HUES6 (cell line): Measurements from ENCODE around the gene ZNF180.
A peak's percentile ranks its signal among the peaks of the same experiment; 100 is the strongest.
"Not testable (repeated sequence)": the region's sequence is repeated elsewhere in the genome, so short reads cannot be mapped to it uniquely, and the experiment has no call there.

ENCODE experiments used
- H3K27ac ChIP-seq: 2 replicates; pipeline ENCODE4 v1.7.0; 2013; ENCODE audit warnings: low read depth, mild to moderate bottlenecking, low read length, inconsistent platforms
- H3K27me3 ChIP-seq: 2 replicates; pipeline ENCODE4 v1.6.1; 2013; ENCODE audit warnings: low read length; ENCODE audit not compliant: control insufficient read depth, insufficient read depth
- H3K36me3 ChIP-seq: 2 replicates; pipeline ENCODE4 v1.6.1; 2013; ENCODE audit warnings: low read length; ENCODE audit not compliant: control insufficient read depth, insufficient read depth
- H3K4me1 ChIP-seq: 2 replicates; pipeline ENCODE4 v1.6.1; 2013; ENCODE audit warnings: low read length; ENCODE audit not compliant: control insufficient read depth, insufficient read depth
- H3K4me3 ChIP-seq: 2 replicates; pipeline ENCODE4 v1.5.1; 2013; ENCODE audit warnings: low read depth, low read length
- H3K9ac ChIP-seq: one replicate; pipeline ENCODE4 v1.6.1; 2013; ENCODE audit warnings: mild to moderate bottlenecking, low read length
- H3K9me3 ChIP-seq: 2 replicates; pipeline ENCODE4 v1.6.1; 2013; ENCODE audit warnings: low read depth, low read length; ENCODE audit not compliant: control insufficient read depth, insufficient read depth

ZNF180 gene

DNA sequence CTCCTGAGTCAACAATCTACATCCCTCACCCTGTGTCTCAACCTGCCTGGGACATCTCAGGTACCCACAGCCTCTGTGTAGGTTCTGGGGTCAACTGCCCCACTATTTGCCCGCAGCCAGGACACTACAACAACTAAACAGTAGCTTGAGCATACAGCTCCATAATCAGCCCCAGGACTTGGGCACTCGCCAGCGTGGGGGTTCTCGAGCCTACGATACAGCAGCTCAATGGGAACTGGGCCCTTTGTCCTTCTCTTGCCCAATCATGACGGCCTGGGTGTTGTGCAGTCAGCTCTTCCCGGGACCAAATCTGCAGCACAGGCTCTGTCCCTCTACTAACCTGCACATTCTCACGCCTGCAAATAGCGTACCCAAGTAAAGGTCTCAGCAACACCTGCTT, 1.3 kb downstream of the ZNF180 start:
- Histone ChIP-seq H3K27ac (no peak overlapping the region), H3K36me3 (peaks cover 49% of the 10 kb centered on the region), H3K9ac (no peak overlapping the region), H3K4me1 (no peaks in the 10 kb centered on the region), H3K27me3 (peaks cover 2% of the 10 kb centered on the region; the same call in 1 of the 2 replicates), H3K4me3 (peak overlapping the region; percentile 77), H3K9me3 (peaks cover 52% of the 10 kb centered on the region)

DNA sequence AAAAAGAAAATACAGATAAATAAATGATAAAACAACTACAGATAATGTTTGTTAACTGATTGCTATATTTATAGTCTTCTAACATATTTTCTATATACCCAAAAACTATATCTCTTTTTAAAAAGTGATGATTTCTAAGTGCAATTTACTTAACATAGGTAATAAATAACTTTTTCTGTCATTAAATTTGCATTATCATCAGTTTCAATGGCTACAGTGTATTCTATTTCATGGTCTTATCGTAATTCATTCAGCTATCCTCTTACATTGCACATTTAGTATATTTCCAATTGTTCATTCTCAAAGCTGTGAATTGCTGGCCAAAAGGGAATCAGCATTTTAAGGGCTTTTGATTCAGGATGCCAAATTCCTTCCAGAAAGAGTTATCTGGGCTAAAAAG, 3.6 kb downstream of the ZNF180 start:
- Histone ChIP-seq H3K27me3 (no peaks in the 10 kb centered on the region), H3K36me3 (peaks cover 70% of the 10 kb centered on the region), H3K9ac (no peak overlapping the region), H3K27ac (no peak overlapping the region), H3K9me3 (peaks cover 74% of the 10 kb centered on the region), H3K4me3 (no peak overlapping the region), H3K4me1 (no peaks in the 10 kb centered on the region)

DNA sequence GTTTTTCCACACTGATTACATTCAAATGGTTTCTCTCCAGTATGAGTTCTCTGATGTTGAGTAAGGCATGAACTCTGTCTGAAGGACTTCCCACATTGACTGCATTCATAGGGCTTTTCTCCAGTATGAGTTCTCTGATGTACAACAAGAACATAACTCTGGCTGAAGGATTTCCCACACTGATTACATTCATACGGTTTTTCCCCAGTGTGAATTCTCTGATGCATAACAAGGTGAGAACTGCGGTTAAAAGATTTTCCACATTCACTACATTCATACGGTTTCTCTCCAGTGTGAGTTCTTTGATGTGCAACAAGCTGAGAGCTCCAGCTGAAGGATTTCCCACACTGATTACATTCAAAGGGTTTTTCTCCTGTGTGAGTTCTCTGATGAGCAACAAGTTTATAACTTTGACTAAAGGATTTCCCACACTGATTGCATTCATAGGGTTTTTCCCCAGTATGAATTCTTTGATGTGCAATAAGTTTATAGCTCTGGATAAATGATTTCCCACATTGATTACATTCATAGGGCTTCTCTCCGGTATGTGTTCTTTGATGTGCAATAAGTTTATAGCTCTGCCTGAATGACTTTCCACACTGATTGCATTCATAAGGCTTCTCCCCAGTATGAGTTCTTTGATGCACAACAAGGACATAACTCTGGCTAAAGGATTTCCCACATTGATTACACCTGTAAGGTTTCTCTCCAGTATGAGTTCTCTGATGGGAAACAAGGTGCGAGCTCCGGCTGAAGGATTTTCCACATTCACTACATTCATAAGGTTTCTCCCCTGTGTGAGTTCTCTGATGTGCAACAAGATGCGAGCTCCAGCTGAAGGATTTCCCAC, 23.5 kb downstream of the ZNF180 start:
- Histone ChIP-seq H3K27me3 (no peaks in the 10 kb centered on the region), H3K27ac (no peak overlapping the region), H3K9ac (no peak overlapping the region), H3K4me1 (no peaks in the 10 kb centered on the region), H3K9me3 (peaks cover 100% of the 10 kb centered on the region), H3K4me3 (no peak overlapping the region), H3K36me3 (peaks cover 71% of the 10 kb centered on the region)

DNA sequence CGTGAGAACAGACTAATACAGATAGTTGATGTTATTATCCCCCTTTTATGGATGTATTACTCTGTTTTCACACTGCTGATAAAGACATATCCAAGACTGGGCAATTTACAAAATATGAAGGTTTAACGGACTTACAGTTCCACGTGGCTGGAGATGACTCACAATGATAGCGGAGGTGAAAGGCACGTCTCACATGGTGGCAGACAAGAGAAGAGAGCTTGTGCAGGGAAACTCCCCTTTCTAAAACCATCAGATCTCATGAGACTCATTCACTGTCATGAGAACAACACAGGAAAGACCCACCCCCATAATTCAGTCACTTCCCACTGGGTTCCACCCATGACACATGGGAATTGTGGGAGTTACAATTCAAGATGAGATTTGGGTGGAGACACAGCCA, 31.6 kb downstream of the ZNF180 start:
- not testable (repeated sequence) for H3K27me3 ChIP-seq, H3K36me3 ChIP-seq, H3K9ac ChIP-seq, H3K4me3 ChIP-seq, H3K27ac ChIP-seq, H3K4me1 ChIP-seq
- peaks cover 69% of the 10 kb centered on the region for H3K9me3 ChIP-seq

DNA sequence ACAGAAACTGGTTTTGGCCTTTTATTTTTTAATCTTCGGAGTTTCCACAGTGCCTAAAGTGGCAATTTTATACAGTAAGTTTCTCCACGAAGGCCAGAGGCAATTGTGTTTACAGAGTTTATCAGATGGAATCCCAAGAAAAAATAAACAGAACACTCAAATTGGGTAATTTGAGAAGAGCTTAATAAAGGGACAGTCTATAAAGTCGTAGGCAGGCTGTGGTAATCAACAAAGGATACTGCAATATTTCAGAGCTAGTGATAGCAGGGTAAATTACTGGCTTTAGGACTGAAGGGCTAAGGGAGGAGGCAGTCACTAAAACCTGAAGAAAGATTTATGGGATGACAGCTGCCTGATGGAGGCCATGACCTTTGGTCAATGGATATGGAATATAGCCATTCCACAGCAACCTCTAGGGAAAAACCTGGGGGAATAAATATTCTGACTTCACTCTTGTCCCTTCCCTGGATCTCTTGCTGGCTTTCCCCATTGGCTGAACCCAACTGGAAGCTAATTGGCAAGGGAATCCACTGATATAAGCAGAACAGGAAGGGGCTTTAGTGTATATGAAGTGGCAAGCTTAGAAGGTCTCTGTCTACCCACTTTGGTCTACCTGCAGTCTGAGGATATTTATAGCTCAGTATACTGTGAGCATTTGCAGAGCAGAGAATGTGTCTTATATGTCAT, 37.6 kb downstream of the ZNF180 start:
- H3K9me3 ChIP-seq = peaks cover 39% of the 10 kb centered on the region
- not testable (repeated sequence) for H3K9ac ChIP-seq, H3K27me3 ChIP-seq, H3K4me1 ChIP-seq, H3K4me3 ChIP-seq, H3K36me3 ChIP-seq, H3K27ac ChIP-seq

DNA sequence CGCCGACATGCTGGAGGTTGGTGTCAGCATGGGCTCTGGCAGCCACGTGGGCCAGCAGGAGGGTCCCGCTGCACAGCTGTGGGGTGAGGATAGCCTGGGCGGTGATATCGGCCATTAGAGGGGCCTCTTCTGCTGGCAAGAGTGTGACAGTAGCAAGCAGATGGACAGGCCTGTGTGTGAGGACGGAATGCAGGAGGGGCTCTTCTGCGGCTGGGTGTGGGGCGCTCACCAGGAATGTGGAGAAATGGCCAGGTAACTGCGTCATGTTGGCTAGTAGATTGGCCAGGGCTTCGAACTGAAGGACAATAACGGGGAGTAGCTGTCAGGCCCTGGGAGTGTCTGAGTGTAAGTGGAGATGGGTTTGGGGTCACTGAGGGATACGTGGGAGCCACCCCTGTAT, 44.3 kb downstream of the ZNF180 start:
- not testable (repeated sequence) for H3K9ac ChIP-seq, H3K4me3 ChIP-seq, H3K36me3 ChIP-seq, H3K27ac ChIP-seq, H3K4me1 ChIP-seq, H3K27me3 ChIP-seq
- H3K9me3 ChIP-seq = peaks cover 55% of the 10 kb centered on the region

DNA sequence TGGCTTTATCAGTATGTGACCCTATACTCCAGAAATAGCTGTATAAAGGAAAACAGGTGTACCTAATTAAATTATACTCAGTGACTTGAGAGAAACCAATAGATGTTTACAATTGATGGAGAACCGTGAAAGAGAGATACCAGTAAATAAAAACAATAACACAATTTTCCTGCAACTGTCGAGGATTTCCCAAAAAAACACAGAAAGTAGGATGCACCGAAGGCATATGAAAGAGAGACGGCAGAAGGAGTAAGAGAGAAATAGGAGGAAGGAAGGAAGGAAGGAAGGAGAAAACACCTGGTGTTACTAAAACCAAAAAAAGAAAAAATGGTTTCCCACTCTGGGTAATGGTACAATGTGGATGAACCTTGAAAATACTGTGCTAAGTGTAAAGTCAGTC, 45.2 kb downstream of the ZNF180 start:
- no peaks in the 10 kb centered on the region for H3K27me3 ChIP-seq
- no peaks in the 10 kb centered on the region for H3K4me1 ChIP-seq
- no peak overlapping the region for H3K9ac ChIP-seq
- no peak overlapping the region for H3K4me3 ChIP-seq
- peaks cover 59% of the 10 kb centered on the region for H3K9me3 ChIP-seq
- H3K27ac ChIP-seq = no peak overlapping the region
- H3K36me3 ChIP-seq = no peaks in the 10 kb centered on the region

DNA sequence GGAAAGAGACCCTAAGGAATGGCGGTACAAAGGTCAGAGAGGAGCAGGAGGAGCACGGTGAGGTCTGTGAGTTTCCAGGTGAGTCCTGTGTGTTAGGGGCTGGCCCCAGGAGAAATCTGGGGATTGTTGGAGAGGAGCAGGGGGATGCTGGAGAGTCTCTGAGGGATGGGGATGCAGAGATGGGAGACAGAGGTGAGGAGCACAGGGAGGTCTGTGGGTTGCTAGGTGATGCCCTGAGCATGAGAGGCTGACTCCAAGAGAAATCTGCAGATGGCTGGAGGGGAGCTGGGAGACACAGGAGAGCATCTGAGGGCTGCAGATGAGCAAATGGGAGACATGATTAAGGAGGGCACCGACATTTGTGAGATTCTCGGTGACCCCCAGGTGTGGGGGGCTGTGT, 48.0 kb downstream of the ZNF180 start:
- H3K36me3 ChIP-seq = no peaks in the 10 kb centered on the region
- H3K9me3 ChIP-seq = peaks cover 47% of the 10 kb centered on the region

DNA sequence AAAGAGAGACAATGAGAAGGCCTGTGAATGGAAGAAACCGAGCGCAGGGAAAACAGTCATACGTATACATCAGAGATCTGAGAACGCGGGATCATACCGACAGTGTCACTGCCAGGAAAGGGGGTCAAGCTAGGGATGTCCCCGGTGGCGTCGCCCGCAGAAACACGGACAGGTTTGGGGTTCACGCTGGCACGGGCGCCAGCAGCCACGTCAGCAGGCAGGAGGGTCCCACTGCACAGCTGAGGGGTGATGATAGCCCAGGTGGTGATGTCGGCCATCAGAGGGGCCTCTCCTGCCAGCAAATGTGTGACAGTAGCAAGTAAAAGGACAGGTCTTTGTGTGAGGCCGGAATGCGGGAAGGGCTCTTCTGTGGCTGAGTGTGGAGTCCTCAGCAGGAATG, 48.6 kb downstream of the ZNF180 start:
- Histone ChIP-seq H3K36me3 (no peaks in the 10 kb centered on the region), H3K27me3 (no peaks in the 10 kb centered on the region), H3K9me3 (peaks cover 40% of the 10 kb centered on the region), H3K4me3 (no peak overlapping the region), H3K4me1 (no peaks in the 10 kb centered on the region), H3K27ac (no peak overlapping the region), H3K9ac (no peak overlapping the region)

More for the DNA sequence above, 48.0 kb downstream of the ZNF180 start:
- H3K27me3 ChIP-seq = no peaks in the 10 kb centered on the region
- no peaks in the 10 kb centered on the region for H3K4me1 ChIP-seq
- H3K4me3 ChIP-seq = no peak overlapping the region
- H3K27ac ChIP-seq = no peak overlapping the region
- no peak overlapping the region for H3K9ac ChIP-seq

DNA sequence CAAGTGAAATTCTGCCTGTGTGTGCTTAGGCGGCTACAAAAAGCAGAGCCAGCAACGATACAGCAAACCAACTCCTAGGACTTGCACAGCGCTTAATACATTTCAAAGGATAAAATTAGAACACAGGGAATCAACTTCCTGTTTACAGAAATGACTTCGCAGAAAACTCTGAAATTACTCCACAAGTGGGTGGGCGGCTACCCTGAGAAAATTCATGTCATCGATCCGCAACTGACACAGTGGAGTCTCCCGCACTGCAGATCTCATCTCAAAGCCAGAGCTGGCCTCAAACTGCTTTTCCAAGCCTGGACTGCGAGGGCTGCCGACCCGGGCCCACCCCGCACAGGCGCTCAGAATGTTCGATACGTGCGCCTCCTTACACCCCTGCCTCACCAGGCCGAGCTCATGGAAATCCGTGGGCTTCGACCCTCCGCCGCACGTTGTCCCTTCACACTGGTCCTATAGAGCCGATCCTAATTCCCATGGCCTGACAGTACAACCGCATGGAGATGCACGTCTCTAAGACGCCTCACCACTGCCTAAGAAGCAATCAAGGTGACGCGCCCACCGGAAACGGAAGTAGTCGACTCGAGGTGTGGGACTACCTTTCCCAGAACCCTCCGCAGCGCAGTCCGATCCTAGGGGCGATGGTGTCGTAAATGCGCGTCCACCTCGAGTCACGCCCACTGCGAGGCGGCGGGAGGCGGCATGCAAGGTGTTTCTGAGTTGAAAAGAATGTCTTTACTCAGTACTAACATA, 52.2 kb downstream of the ZNF180 start, which contains the start of gene ZNF229:
ZNF229 (minus strand) TSS at position 557 of the 759 bp plus-strand sequence. CDS start 5,625 bp downstream, outside the sequence.
- peak within 1 kb of the TSS; percentile 74 for H3K4me3 ChIP-seq
- H3K4me1 ChIP-seq = no peaks in the 10 kb centered on the region
- no peak within 1 kb of the TSS for H3K9ac ChIP-seq
- no peaks in the 10 kb centered on the region; the same call in 1 of the 2 replicates for H3K36me3 ChIP-seq
- H3K9me3 ChIP-seq = peaks cover 35% of the 10 kb centered on the region
- no peak within 1 kb of the TSS for H3K27ac ChIP-seq
- no peaks in the 10 kb centered on the region for H3K27me3 ChIP-seq

DNA sequence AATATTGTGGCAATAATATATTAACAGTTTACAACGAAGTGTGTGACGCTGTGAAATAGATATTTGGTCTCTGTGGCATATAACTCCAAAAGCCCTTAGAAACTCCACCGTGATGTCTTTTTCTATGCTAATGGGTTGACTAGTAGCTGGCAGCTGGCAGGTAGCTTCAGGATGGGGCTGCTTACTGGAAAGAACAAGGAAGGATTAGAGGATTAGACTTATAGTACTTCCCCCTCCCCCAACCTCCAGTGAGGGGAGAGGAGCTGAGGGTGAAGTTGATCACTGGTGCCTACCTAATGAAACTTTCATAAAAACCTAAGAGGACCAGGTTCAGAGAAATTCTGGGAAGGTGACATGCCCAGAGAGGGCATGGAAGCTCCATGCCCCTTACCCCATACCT, 61.9 kb downstream of the ZNF180 start:
- Histone ChIP-seq H3K27ac (no peak overlapping the region), H3K4me3 (no peak overlapping the region), H3K27me3 (no peaks in the 10 kb centered on the region), H3K9me3 (peaks cover 35% of the 10 kb centered on the region), H3K9ac (no peak overlapping the region), H3K4me1 (no peaks in the 10 kb centered on the region), H3K36me3 (no peaks in the 10 kb centered on the region; the same call in 1 of the 2 replicates)
